Measurements from ENCODE around the gene CTBP1.

Gene CTBP1

GRCh38 chr4:1279253-1279652 is 30.3 kb upstream of the CTBP1 start:
- DNase-seq, result no peak

GRCh38 chr4:1277667-1278665 is 29.0 kb upstream of the CTBP1 start:
- DNase-seq, result no peak

- no peak for DNase-seq
Measured at GRCh38 chr4:1276984-1277383, 28.1 kb upstream of the CTBP1 start.

GRCh38 chr4:1274871-1275270 is 25.9 kb upstream of the CTBP1 start:
- no peak for DNase-seq

GRCh38 chr4:1271686-1272085 is 22.8 kb upstream of the CTBP1 start:
- no peak for DNase-seq

GRCh38 chr4:1269209-1269608 is 20.3 kb upstream of the CTBP1 start:
- no peak for DNase-seq

GRCh38 chr4:1266881-1267763 is 18.2 kb upstream of the CTBP1 start:
- DNase-seq, result no peak

- no peak for DNase-seq
Measured at GRCh38 chr4:1265351-1265750, 16.4 kb upstream of the CTBP1 start.

- DNase-seq, result no peak
Measured at GRCh38 chr4:1264942-1265341, 16.0 kb upstream of the CTBP1 start.

- DNase-seq, result no peak
Measured at GRCh38 chr4:1261107-1261928, 12.4 kb upstream of the CTBP1 start.

- DNase-seq, result no peak
Measured at GRCh38 chr4:1260418-1261106, 11.6 kb upstream of the CTBP1 start.

- DNase-seq, result no peak
Measured at GRCh38 chr4:1259966-1260365, 11.0 kb upstream of the CTBP1 start.

GRCh38 chr4:1258457-1258856 is 9.5 kb upstream of the CTBP1 start:
- no peak for DNase-seq

- no peak for DNase-seq
Measured at GRCh38 chr4:1255699-1256098, 6.8 kb upstream of the CTBP1 start.

- DNase-seq, result no peak
Measured at GRCh38 chr4:1255151-1255550, 6.2 kb upstream of the CTBP1 start.

- DNase-seq, result no peak
Measured at GRCh38 chr4:1253831-1254230, 4.9 kb upstream of the CTBP1 start.

- no peak for DNase-seq
Measured at GRCh38 chr4:1252928-1253492, 4.1 kb upstream of the CTBP1 start.

- no peak for DNase-seq
Measured at GRCh38 chr4:1251773-1252066, 2.8 kb upstream of the CTBP1 start.

- no peak for DNase-seq
Measured at GRCh38 chr4:1250921-1251772, 2.2 kb upstream of the CTBP1 start.

GRCh38 chr4:1250527-1250812 is 1.5 kb upstream of the CTBP1 start:
- DNase-seq, result no peak
